GM18520 (cell line): ENCODE results near the gene SLC2A1.
"Not testable (repeated sequence)": the region's sequence is repeated elsewhere in the genome, so short reads cannot be mapped to it uniquely, and the experiment has no call there.

Experiments
- ATAC-seq: cut with Tn5 transposase; IDR thresholded peaks from one replicate; pipeline ENCODE4 v1.9.1; 2021; ENCODE audit not compliant: unreplicated experiment

The SLC2A1 gene

GRCh38 chr1:42930178-42931107 lies 28.2 kb downstream of the SLC2A1 start:
- no peak for ATAC-seq

GRCh38 chr1:42929434-42930177 lies 29.1 kb downstream of the SLC2A1 start:
- no peak for ATAC-seq

GRCh38 chr1:42928859-42929258 lies 29.8 kb downstream of the SLC2A1 start:
- ATAC-seq = no peak

GRCh38 chr1:42927920-42928505 lies 30.7 kb downstream of the SLC2A1 start:
- ATAC-seq = no peak

- no peak for ATAC-seq
These were observed 31.3 kb downstream of the SLC2A1 start for GRCh38 chr1:42927274-42927841.

GRCh38 chr1:42926879-42927242 lies 31.8 kb downstream of the SLC2A1 start:
- no peak for ATAC-seq

- no peak for ATAC-seq
These were observed 32.3 kb downstream of the SLC2A1 start for GRCh38 chr1:42926235-42926878.

- no peak for ATAC-seq
These were observed 33.6 kb downstream of the SLC2A1 start for GRCh38 chr1:42924851-42925760.

GRCh38 chr1:42924082-42924850 lies 34.4 kb downstream of the SLC2A1 start:
- ATAC-seq = peak; percentile 86

GRCh38 chr1:42923367-42924081 lies 35.1 kb downstream of the SLC2A1 start:
- ATAC-seq = no peak

- ATAC-seq = peak; percentile 34
These were observed 35.8 kb downstream of the SLC2A1 start for GRCh38 chr1:42922687-42923366.

- no peak for ATAC-seq
These were observed 36.9 kb downstream of the SLC2A1 start for GRCh38 chr1:42921769-42922168.

GRCh38 chr1:42919651-42920050 lies 39.0 kb downstream of the SLC2A1 start:
- not testable (repeated sequence) for ATAC-seq

- ATAC-seq = no peak
These were observed 41.5 kb downstream of the SLC2A1 start for GRCh38 chr1:42917241-42917495.

GRCh38 chr1:42915456-42915855 lies 43.2 kb downstream of the SLC2A1 start:
- ATAC-seq = no peak

- no peak for ATAC-seq
These were observed 44.5 kb downstream of the SLC2A1 start for GRCh38 chr1:42914092-42914627.

GRCh38 chr1:42913426-42914091 lies 45.1 kb downstream of the SLC2A1 start:
- no peak for ATAC-seq
